MM.1S (cell line): ENCODE results near the gene APCDD1L.

Experiments
- EZH2phosphoT487 ChIP-seq: fragments of 300-600 bp; sonication (generic); IDR thresholded peaks from 2 replicates; pipeline ENCODE4 v1.6.1; 2018; ENCODE audit warnings: antibody characterized with exemption, low read length
- TF ChIP-seq, protein P1 (sequence below): fragments of 300-600 bp; sonication (generic); IDR thresholded peaks from 2 replicates; pipeline ENCODE4 v1.5.1; 2016; ENCODE audit warnings: antibody characterized with exemption, low read length, mixed read lengths

DNA sequence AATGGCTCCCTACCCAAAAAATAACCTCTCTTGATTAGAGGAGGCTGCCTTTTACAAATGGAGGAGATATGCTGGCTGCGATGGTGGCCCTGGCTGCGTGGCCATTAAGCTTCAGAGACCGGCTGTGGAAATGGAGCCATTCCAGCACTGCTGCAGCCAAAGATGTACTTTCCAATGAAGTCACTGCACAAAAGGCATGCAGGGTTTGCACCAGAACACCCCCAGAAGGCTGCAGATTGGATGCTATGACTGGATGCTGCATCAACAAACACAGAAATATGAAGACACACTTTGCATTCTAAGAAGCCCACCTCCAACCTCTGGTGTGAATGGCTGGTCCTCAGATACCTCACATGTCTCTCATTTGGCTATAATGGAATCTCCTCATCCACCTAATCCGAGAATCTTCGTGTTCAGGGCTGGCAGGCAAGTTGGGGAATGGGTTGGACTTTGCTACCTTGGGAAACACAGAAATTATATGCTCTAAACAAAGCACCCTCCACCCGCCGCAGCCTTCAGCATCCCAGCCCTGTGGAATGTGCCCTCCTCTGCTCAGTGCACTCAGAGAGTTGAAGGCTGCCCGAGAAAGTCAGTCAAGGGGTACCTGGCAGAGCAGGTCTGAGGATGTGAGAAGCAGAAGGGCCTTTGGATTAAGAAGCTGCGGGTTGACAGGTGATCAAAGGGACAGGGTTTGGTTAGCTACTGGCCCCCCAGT is 35.3 kb downstream of the APCDD1L start:
- TF ChIP-seq, protein P1, sequence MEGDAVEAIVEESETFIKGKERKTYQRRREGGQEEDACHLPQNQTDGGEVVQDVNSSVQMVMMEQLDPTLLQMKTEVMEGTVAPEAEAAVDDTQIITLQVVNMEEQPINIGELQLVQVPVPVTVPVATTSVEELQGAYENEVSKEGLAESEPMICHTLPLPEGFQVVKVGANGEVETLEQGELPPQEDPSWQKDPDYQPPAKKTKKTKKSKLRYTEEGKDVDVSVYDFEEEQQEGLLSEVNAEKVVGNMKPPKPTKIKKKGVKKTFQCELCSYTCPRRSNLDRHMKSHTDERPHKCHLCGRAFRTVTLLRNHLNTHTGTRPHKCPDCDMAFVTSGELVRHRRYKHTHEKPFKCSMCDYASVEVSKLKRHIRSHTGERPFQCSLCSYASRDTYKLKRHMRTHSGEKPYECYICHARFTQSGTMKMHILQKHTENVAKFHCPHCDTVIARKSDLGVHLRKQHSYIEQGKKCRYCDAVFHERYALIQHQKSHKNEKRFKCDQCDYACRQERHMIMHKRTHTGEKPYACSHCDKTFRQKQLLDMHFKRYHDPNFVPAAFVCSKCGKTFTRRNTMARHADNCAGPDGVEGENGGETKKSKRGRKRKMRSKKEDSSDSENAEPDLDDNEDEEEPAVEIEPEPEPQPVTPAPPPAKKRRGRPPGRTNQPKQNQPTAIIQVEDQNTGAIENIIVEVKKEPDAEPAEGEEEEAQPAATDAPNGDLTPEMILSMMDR = no peak
- TF ChIP-seq EZH2phosphoT487 = no peak
